ENCODE measurements around the gene ACLY.
"Not testable (repeated sequence)": the region's sequence is repeated elsewhere in the genome, so short reads cannot be mapped to it uniquely, and the experiment has no call there.

The ACLY gene

DNA sequence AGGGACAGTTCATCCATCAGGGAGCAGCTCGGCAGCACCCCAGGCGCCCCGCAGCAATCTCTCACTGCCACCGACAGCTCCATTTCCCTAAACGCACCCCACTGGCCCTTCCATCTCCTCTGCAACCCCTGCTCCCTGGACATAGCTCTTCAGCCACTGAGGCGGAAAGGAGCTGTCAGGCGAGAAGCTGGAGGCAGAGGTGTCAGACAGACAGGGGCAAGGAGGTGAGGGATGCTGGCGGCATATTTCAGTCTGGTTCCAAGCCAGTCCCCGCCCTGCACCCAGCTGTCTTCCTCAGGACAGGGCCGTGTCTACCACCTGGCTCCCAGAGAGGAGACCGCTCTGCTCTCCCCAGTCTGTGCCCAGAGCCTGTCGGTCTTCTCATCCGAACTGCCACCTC is 9.7 kb downstream of the ACLY start:
- no peak for DNase-seq

DNA sequence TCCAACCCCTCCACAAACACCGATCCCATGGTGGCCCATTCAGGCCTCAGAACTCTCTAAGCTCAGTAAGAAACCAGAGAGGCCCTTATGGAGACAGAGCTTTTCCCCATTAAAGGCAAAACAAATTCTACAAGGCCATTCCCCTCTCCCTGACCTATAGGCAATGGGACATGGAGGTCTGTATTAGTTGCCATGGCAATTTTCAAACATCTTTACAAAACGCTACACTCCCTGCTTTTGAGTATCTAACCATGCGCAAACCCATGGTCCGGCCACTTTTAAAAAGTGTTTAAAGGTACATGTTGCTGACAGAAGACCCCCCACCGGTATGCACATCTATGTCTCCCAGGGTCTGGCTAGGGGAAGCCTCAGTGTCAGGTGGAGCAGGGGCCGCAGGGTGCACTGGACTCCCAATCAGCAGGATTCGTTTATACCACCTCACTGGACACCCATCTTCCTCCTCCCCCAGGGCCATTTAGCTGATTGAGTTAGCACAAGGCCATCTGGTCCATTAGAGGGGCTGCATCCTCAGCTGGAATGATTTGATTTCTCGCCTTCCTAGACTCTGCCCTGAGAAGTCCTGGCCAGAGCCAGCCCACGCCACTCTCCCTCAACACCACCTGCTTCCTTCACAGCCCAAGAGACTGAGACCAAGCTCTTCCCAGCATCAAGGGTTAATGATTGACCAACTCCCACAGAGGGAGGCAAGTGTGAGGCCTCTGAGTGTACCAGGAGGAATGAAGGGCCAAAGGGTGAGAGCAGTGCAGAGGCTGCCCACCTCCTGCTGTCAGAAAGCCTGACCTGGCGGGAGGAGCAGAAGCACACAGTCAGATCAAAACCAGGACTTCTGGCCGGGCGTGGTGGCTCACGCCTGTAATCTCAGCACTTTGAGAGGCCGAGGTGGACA is 10.9 kb downstream of the ACLY start:
- DNase-seq: no peak

DNA sequence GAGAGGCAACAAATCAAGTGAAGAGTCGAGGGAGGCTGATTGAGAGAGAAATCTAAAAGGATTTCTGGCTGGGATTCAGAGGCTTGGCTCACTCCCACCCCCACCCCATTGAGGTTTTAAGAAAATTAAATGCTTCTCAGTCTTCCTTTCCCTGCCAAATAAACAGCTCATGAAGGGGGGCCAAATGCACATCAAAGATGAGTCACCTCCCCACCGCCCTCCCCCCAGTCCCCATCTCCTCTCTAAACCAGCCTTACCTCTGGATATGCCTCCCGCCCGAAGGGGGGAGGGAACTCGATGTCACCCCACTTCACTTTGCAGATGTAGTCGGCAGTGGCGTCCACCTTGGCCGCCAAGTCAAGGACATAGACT is 11.6 kb downstream of the ACLY start:
- DNase-seq: no peak

DNA sequence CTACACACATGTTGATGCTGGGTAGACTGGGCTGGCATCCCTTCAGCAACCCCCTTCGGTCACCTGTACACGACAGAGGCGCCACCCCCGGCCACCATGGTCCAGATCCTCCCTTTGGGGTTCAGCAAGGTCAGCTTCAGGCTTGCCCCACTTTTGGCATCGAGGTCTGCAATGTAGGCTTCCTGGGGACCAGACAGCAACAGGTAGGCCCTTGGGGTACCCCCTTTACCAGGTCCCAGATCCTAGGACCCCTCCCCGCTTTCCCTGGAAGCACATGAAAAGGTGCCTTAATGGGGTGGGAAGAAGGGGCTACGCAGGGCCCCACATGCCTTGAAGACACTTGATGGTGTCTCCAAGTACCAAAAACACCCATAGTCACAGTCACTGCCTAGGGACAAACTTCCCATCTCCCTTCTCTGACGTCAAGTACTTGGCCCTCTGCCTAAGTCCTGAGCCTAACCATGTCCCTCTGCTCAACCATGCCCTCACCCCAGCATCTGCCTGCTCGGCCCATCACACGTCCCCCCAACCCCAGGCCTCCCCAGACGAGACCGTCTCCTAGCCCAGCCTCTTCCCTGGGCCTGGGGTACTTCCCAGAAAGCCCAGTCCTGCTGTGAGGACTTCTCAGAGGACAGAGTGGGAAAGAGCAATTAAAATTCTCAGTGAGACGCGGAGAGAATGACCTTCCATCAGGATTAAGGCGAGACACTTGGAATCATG is 12.1 kb downstream of the ACLY start:
- DNase-seq: no peak

DNA sequence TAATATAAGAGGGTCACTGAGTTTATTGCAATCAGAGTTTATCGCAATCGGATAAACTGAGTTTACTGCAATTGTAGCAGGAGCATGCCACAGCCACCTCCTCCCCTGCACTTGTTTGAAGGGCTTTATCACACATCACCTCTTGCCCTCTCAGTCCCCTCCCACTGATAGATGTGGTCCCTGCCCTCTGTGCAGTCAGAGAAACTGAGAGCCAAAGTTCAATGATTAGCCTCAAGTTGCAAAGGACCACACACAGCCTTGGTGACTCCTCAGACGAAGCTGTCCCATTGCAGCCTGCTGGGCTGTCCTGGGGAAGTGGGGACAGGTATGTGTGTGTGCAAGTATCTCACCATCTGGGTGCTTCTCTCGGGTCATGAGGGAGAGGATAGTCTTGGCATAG is 13.6 kb downstream of the ACLY start:
- no peak for DNase-seq

DNA sequence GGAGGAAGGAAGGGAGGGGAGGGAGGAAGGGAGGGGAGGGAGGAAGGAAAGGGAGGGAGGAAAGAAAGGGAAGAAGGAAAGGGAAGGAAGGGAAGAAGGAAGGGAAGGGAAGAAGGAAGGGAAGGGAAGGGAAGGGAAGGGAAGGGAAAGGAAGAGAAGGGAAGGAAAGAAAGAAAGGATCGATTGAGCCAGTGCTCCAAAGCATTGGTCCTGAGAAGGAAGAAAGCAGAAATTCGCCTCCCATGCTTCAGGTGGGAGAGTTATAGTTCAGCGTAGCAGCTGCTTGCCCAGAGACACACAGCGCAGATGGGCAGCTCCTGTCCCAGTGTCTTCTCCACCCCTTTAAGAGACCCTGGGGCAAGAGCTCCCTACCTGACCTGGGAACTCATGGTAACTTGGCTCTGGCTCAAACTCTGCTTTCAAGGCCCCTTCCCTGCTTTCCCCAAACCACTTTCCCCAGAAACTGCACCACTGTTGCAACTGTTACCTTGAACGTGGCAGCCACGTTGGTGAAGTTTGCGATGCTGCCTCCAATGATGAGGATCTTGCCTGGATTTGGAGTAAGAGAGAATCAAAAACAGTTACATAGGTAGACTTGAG is 14.4 kb downstream of the ACLY start:
- DNase-seq: no peak

DNA sequence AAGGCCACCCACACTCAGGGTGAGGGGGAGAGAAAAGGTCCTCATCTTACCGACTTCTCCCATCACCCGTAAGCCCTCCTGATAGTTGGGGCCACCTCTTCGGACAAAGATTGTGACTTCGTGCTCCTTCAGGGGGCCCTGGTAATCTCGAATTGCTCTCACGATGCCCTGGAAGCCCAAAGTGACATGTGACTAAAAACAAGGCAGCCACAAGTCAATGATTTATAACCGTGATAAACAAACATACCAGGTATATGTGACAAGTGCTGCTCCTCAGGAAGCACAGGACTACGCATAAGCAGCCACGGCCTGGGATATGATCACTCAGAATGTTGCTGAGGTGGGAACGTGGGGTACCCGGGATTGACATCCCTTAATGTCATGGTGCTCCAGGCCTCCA is 17.1 kb downstream of the ACLY start:
- DNase-seq: no peak

DNA sequence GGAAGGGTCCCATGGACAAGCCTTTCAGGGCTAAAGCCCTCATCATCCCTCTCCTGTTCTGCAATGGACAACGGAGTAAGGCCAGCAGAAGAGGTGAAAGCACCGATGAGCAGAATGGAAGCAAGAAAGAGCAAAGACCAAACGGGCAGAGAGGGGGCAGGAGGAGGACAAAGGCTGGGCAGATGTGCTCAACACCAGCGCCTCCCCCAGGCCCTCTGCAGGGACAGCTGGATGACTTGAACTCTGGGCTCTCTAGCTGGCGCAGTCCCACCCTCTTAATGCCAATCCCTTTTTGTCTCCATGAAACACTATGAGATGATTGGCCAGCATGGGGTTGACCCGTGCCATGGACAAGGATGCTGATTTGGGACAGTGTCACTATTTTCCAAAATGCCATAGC is 22.0 kb downstream of the ACLY start:
- DNase-seq: no peak

DNA sequence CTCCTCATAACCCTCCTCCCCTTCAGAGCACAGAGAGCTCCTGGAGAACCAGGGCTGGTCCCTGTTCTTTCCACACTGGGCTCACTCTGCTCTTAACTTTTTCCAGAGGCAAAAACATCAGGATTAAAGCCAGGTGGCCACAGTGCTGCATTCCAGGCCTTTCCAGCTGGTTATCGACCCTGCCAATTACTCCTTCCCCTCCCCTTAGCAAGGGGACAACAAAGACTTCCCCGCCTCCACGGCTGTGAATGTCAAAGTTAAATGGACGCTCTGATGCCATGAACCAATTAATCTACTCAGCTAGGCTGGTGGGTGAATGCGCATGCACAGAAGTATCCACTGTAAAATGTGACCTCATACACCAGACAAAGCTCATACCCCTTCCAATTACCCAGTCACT is 23.1 kb downstream of the ACLY start:
- DNase-seq: no peak

DNA sequence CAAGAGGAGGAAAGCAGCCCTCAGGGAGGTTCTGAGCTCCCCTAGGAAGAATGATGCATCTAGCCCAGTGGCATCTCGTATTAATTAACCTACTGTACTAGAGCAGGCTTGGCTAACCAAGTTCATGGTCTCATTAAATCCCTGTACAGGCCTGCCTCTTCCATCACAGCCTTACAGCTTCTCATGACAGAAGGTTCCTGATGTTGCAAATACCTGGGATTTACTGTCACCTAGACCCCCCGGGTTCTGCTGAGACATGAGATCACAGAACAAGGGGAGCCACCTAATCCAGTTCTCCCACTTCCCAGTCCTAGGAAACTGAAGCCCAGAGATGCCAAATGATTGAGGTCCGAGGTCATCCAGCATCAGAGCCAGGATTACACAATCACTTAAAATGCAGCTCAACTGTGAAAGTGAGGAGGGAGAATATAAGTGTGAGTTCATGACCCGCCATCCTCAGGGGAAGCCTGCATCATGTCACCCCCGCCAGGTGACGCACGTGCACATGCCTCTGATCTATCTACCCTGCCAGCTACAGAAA is 23.9 kb downstream of the ACLY start:
- DNase-seq: no peak

DNA sequence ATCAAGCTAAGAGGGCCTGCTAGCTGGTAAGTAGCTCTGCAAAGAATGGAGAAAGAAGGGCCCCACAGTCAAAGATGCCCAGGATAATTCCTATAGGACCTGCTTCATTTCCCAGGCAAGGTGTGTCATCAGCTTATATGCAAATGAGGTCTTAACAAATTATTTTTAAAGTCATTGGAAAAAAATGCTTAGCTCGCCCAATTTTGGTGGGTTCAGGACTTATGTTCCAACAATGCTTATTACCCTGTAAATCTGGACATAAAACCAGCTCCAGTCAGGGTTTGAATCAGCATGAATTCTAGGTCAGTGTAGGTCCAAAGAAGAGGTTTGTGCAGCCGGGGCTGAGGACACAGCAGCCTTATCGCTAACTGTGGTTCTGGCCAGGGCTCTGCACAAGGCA is 25.4 kb downstream of the ACLY start:
- DNase-seq: no peak

DNA sequence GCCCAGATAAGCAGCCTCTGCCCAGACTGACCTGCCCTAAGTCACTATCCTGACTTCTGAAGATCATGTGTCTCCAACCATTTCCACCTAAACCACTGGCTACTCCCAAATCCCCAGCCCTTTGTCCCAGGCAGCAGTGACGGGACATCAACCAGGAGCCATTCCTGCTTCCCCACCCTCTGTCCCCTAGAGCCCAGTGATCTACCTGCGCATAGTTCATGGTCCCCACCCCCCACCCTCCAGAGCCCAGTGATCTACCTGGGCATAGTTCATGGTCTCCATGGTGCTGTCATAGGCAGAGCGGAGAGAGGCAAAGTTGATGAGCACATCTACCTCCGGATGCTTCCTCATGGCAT is 26.8 kb downstream of the ACLY start:
- DNase-seq: no peak

DNA sequence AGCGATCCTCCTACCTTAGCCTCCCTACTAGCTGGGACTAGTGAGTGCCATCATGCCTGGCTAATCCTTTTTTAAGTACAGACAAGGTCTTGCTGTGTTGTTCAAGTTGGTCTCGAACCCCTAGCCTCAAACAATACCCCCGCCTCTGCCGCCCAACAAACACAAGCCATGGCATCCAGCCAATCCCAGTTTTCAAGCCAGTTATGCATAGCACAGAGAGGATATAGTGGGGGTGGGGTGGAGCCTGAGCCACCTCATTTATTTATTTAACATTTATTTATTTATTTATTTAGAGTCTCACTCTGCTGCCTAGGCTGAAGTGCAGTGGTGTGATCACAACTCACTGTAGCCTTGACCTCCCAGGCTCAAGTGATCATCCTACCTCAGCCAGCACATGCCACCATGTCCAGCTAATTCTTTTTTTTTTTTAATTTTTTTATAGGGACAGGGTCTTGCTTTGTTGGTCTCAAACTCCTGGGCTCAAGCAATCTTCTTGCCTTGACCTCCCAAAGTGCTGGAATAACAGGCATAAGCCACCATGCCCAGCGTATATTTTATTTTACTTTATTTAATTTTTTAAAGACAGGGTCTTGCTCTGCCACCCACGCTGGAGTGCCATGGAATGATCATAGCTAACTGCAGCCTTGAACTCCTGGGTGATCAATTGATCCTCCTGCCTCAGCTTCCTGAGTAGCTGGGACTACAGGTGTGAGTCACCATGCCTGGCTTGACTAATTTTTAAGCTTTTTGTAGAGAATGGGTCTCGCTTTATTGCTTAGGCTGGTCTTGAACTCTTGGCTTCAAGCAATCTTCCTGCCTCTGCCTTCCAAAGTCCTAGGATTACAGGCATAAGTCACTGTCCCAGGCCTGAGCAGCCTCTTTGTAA is 27.4 kb downstream of the ACLY start:
- DNase-seq: no peak

DNA sequence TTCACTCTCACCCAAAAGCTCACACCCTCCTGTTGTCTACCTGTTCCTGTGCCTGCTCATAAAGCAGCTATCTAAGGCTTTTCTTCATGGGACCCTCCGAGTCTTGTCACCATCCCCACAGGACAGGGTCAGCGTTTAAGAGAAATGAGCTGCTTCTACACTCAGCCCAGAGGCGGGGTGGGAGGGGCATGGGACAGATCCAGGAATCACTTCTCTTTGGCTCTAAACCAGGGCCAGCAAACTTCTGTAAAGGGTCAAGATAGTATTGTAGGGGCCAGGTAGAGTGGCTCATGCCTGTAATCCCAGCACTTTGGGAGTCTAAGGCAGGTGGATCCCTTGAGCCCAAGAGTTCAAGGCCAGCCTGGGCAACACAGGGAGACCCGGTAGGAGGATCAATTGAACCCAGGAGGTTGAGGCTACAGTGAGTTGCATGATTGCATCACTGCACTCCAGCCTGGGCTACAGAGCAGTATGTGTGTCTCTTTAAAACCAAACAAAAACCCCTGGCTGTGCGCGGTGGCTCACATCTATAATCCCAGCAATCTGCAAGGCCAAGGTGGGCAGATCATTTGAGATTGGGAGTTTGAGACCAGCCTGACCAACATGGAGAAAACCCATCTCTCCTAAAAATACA is 30.3 kb downstream of the ACLY start:
- no peak for DNase-seq

DNA sequence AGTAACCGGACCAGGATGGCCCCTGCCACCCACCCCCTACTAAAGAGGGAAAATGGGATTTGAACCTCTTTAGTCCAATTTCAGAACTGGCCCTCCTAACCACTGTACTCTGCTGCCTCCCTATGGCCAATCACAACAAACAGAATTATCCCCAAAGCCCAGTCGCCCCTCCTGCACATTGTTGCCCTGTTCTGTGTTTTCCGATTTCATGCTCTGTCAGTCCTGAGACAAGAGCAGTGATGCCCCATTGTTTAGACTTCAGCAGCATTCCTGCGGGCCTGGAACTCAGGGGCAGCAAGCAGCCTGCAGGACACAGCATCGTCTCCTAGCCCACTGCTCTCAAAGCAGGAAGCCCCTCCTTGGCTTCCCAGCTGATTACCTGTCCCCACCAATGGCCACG is 33.0 kb downstream of the ACLY start:
- no peak for DNase-seq

DNA sequence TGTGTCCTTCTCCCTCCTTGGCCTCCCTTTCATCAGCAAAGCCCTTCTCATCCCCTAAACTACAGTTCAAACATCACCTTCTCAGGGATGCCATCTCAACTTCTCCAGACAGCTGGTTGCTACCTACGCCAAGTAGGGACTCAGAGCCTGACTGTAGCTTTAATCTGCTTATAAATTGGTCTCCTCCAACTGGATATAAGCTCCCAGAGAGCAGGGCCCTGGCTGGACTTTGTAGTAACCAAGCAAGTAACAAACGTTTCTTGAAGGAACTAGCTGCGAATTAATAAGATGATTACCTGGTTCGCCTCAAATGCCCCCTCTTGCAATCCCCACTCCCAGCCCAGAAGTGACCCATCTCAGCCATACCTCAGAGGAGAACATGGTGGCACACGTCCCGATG is 36.0 kb downstream of the ACLY start:
- DNase-seq: no peak

DNA sequence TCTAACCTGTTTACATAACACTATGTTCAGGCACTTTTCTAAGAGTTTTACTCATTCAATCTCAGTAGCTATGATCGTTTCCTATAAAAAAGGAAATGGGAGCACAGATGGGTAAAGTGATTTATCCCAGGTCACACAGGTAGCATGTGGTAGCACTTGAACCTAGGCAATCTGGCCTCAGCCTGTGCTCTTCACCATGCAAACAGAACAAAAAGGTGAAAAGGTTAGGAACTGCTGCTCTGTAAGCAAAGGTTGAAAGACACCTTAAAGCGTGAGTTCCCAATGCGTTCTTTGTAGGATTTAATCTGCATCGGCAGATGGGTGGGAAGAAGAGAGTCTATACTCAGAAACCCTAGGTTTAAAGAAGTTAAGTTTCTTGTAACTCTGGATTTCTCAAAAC is 38.6 kb downstream of the ACLY start:
- DNase-seq: no peak

DNA sequence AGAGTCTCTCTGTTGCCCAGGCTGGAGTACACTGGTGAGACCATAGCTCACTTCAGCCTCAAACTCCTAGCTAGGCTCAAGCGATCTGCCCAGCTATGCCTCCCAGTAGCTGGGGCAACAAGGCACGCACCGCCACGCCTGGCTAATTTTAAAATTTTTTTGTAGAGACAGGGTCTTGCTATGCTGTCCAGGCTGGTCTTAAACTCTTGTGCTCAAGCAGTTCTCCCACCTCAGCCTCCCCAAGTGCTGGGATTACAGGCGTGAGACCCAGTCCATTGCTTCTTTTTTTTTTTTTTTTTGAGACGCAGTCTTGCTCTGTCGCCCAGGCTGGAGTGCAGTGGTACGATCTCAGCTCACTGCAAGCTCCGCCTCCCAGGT is 44.5 kb downstream of the ACLY start:
- not testable (repeated sequence) for DNase-seq

DNA sequence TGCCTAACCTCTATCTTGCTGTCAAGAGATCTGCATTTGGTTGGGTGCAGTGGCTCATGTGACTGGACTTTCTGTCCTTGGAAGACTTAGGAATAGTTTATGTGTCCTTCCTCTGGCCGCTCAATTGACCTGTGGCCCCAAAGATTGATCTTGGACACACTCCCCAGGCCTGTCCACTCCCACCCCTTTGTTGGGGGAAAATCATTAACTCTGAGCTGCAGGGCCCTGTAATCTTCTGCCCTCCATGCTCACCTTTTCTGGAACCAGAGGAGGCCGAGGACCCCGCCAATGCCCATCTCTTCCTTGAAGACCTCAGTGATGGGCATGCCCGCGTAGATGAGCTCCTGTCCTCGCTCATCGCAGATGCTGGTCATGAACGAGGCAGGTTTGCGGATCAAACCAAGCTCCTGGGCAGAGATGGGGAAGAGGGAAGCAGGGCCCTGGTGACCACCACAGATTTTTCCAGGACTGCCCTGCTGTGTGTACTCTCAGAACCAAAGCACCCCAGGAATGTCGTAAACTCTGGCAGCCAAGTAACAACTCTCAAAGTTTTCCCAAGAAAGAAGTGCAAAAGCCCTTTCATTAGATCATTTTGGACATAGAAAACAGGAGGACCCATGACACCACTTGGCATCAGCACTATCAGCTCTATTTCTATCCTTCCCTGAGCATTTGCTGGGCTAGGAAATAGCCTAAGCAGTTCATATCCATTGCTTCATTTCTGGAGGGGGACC is 45.0 kb downstream of the ACLY start:
- no peak for DNase-seq

DNA sequence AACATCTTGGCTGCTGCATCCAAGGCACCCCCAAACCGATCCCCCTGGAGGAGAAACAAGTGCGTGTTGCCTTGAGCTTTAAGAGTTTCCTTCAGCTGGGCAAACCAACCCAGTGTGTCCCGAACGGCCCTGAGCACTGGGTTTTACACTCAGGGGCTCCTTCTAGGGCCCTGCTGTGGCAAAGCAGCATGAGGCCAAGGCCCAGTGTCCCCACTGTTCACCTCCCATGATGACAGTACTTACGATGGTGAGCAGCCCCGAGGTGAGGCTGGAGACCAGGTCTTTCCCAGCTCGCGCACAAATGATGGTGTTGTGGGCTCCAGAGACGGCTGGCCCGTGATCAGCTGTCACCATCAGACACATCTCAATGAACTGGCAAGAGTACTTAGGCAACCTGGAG is 47.0 kb downstream of the ACLY start:
- DNase-seq: no peak

DNA sequence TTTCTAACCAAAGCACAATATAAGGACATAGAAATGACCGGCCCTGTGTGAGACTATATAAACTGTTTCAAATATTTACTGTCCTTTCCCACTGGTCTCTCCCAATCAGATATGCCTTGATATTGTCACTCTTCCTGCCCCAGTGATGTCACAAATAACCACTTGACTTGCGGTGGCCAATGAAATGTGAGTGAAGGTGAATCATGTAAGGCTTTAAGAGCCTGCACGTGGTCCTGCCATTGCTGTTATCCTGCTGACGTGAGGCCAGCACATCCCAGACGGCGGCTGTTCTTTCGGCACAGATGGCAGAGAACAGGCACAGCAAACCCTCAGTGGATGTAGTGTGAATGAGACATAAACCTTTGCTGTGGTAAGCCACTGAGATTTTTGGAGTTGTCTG is 48.1 kb downstream of the ACLY start:
- DNase-seq: no peak

DNA sequence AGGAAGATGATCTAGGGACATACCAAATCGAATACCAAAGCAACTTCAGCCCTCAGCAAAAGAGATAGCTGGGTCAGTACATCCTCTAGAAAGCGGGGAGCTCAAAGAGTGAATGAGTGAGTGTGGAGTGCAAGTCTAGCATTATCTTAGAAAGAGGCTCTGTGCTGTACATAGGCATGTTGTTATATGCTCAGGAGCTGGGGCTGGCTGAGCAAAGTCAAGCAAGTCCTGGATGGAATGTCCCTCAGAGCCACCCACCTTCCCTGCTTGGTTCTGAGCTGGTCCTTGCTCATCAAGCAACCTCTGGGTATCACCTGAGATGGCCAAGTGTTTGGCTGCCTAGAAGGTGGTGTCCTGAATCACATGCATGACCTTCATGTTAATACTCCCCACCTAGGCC is 48.7 kb downstream of the ACLY start:
- no peak for DNase-seq

All from NCI-H2029 treated with DMSO at 0.1 percent for 48 hours (cell line).